ENCODE results near the gene ICOS. TPM values are rescaled to one million over a fixed set of nuclear protein-coding genes. Genes with fewer than 3 reads are reported as not detected.

Gene ICOS
- total and polyA plus RNA-seq, 2 of the 8 experiments (the other 6 are each of a cell fraction or from before 2014, with no cell fraction given) = not detected

DNA sequence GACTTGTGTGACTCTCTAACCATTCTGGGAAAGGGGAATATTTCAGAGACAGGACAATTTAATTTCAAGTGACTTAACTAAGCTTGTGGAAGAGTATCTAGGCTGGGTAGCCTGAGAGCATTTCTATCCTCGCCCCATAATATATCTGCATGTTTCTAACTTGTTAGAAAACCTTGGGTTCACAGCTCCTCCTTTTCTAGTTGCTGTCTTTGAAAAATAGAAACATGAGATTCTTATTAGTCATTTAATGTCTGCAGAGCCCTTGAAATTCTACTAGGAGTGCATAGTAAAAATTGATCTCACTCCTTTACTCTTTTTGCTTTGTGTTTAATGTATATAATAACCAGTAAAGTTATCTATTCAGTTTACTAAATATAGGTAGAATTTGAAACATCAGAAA is 46.6 kb upstream of the ICOS start:
- no peak overlapping the region for H4K5ac ChIP-seq (ENCODE audit: insufficient read length, low read depth, low read length)
- H3K79me1 ChIP-seq (ENCODE audit: low read depth, low read length) = no peaks in the 10 kb centered on the region
- H3K27ac ChIP-seq (ENCODE audit: low read depth, low read length) = no peak overlapping the region
- H3K23ac ChIP-seq (ENCODE audit: insufficient read length) = no peak overlapping the region
- H3K14ac ChIP-seq (ENCODE audit: insufficient read length) = no peak overlapping the region
- POLR2A ChIA-PET (ENCODE audit: partially characterized antibody) = no interaction called here
- H3K18ac ChIP-seq (ENCODE audit: extremely low read depth, low read length) = no peak overlapping the region
- TF ChIP-seq ASH2L (IDR thresholded peaks at IDR 0.05; ENCODE audit: low read length) (no peak), RNF2 (IDR thresholded peaks at IDR 0.05; ENCODE audit: borderline replicate concordance, low read depth, low read length, missing control alignments, poor library complexity, severe bottlenecking) (no peak), SAP30 (IDR thresholded peaks at IDR 0.05; ENCODE audit: insufficient read depth, insufficient replicate concordance, low read length) (no peak), RFX5 (IDR thresholded peaks at IDR 0.05; ENCODE audit: borderline replicate concordance, low read depth, low read length) (no peak), TBP (IDR thresholded peaks at IDR 0.05; ENCODE audit: low read depth, low read length) (no peak), TAF1 (IDR thresholded peaks at IDR 0.05; ENCODE audit: low read depth, low read length) (no peak), EZH2 (IDR thresholded peaks at IDR 0.05; ENCODE audit: low read depth, low read length, severe bottlenecking) (no peak), POLR2AphosphoS5 (IDR thresholded peaks at IDR 0.05; ENCODE audit: low read depth, low read length) (no peak), TAF7 (optimal IDR thresholded peaks at IDR 0.05; ENCODE audit: borderline replicate concordance, low read depth, low read length) (no peak), SIN3A (conservative IDR thresholded peaks at IDR 0.05 in 1 of 2, IDR thresholded peaks at IDR 0.05 in 1 of 2; ENCODE audit: low read depth in 1 of 2, low read length in 2 of 2) (no peak), JUND (IDR thresholded peaks at IDR 0.05; ENCODE audit: low read length) (no peak), HDAC6 (IDR thresholded peaks at IDR 0.05; ENCODE audit: low read depth, low read length) (no peak), EP300 (IDR thresholded peaks at IDR 0.05; ENCODE audit: borderline replicate concordance in 1 of 2, low read depth in 2 of 2, low read length in 2 of 2) (no peak), BCL11A (IDR thresholded peaks at IDR 0.05; ENCODE audit: low read depth in 2 of 2, low read length in 2 of 2) (no peak)
- no peaks in the 10 kb centered on the region for H3K9me3 ChIP-seq (ENCODE audit: insufficient read depth in 2 of 2, low read depth in 1 of 2, low read length in 1 of 2)
- H4K8ac ChIP-seq (ENCODE audit: extremely low read depth, insufficient read depth, low read length) = no peak overlapping the region
- H3K4ac ChIP-seq (replicated peaks; ENCODE audit: insufficient read length, low read depth, low read length) = no peak overlapping the region
- H4K20me1 ChIP-seq (replicated peaks in 1 of 2; ENCODE audit: control insufficient read depth in 1 of 2, insufficient read depth in 2 of 2, low read length in 2 of 2) = no peaks in the 10 kb centered on the region
- H2BK5ac ChIP-seq (ENCODE audit: low read depth, low read length) = no peak overlapping the region
- no peak overlapping the region for H3K56ac ChIP-seq (replicated peaks; ENCODE audit: insufficient read length, low read depth, low read length)
- no peaks in the 10 kb centered on the region for H3K36me3 ChIP-seq (ENCODE audit: control insufficient read depth in 2 of 4, insufficient read depth in 4 of 4, low read length in 3 of 4)
- H3K4me3 ChIP-seq (ENCODE audit: extremely low read depth in 1 of 4, insufficient read depth in 2 of 4, low read depth in 3 of 4, low read length in 4 of 4) = no peak overlapping the region
- no peak overlapping the region for H4K91ac ChIP-seq (replicated peaks; ENCODE audit: insufficient read length, low read length)
- H2AK5ac ChIP-seq (ENCODE audit: low read depth, low read length) = no peak overlapping the region
- no peak overlapping the region for H2BK15ac ChIP-seq (ENCODE audit: low read length)
- H3K4me1 ChIP-seq (replicated peaks in 1 of 4; ENCODE audit: control insufficient read depth in 3 of 4, insufficient read depth in 4 of 4, low read length in 3 of 4) = no peaks in the 10 kb centered on the region
- no peak for FAIRE-seq
- no peak overlapping the region for H2BK120ac ChIP-seq (replicated peaks; ENCODE audit: low read depth, low read length)
- CTCF ChIA-PET (ENCODE audit: partially characterized antibody) = interaction anchor here (1.0 kb wide), 1 partner anchor 10 kb away, joined by 4 read pairs; no protein-coding TSS in a partner anchor
- no peaks in the 10 kb centered on the region for H3K27me3 ChIP-seq (replicated peaks in 1 of 4; ENCODE audit: control insufficient read depth in 3 of 4, extremely low read depth in 1 of 4, insufficient read depth in 3 of 4, low read length in 3 of 4)
- H3K23me2 ChIP-seq (ENCODE audit: low read depth, low read length) = no peaks in the 10 kb centered on the region
- no peak overlapping the region for H2BK20ac ChIP-seq (ENCODE audit: low read length)
- H3K79me2 ChIP-seq (ENCODE audit: control insufficient read depth in 1 of 2, insufficient read depth in 2 of 2, low read length in 2 of 2) = no peaks in the 10 kb centered on the region
- H2BK12ac ChIP-seq (ENCODE audit: low read depth, low read length) = no peak overlapping the region
- no peak overlapping the region for H3K4me2 ChIP-seq (ENCODE audit: insufficient read depth in 1 of 2, low read depth in 2 of 2, low read length in 2 of 2)
- H2AFZ ChIP-seq (ENCODE audit: low read length) = no peak overlapping the region
- H3K9ac ChIP-seq (replicated peaks in 1 of 4; ENCODE audit: extremely low read depth in 1 of 4, low read depth in 3 of 4, low read length in 3 of 4) = no peak overlapping the region
- 87% methylated on average over 1 of the region's 1 CpG; no CpG with 5 or more reads in 1 of the 2 experiments for WGBS, 2 experiments (ENCODE audit: extremely low coverage in 1 of 2, insufficient coverage in 1 of 2, insufficient read length in 1 of 2, insufficient replicate concordance in 2 of 2, low coverage in 1 of 2, low lambda C conversion rate in 2 of 2, missing lambda C conversion rate in 1 of 2)
- no peak for DNase-seq (ENCODE audit: low read depth in 1 of 2, low spot score in 2 of 2)

Data from H1 (cell line).